Osteoblast (primary cell): ENCODE measurements around the gene CRYBB3. TPM values are rescaled to one million over a fixed set of nuclear protein-coding genes. Genes with fewer than 3 reads are reported as not detected.

Experiments
- DNase-seq: peaks from one replicate; pipeline ENCODE4 v3.0.0; 2011; ENCODE audit warnings: low spot score, mixed read lengths; ENCODE audit not compliant: insufficient read length; ENCODE audit errors: missing footprints
- H2AFZ ChIP-seq: 2 replicates; pipeline ENCODE4 v1.6.0; 2011; ENCODE audit warnings: mild to moderate bottlenecking, low read length
- H3K27ac ChIP-seq: 2 replicates; pipeline ENCODE4 v1.5.1; 2011; ENCODE audit warnings: mild to moderate bottlenecking, low read depth, low read length, moderate library complexity
- H3K27me3 ChIP-seq: 2 replicates; pipeline ENCODE4 v1.6.0; 2012; ENCODE audit warnings: mild to moderate bottlenecking, control low read depth, inconsistent platforms, low read length, moderate library complexity; ENCODE audit not compliant: insufficient read depth
- H3K36me3 ChIP-seq: 2 replicates; pipeline ENCODE4 v1.5.1; 2011; ENCODE audit warnings: mild to moderate bottlenecking, low read length, control low read depth, moderate library complexity; ENCODE audit not compliant: insufficient read depth
- H3K4me1 ChIP-seq: 2 replicates; pipeline ENCODE4 v1.5.1; 2011; ENCODE audit warnings: mild to moderate bottlenecking, low read length, control low read depth, moderate library complexity; ENCODE audit not compliant: insufficient read depth
- H3K4me2 ChIP-seq: 2 replicates; pipeline ENCODE4 v1.6.0; 2011; ENCODE audit warnings: mild to moderate bottlenecking, low read length; ENCODE audit not compliant: insufficient read depth
- H3K4me3 ChIP-seq: fragments of 200-600 bp; sonication (generic); 3 replicates; pipeline ENCODE4 v1.5.1; 2012; ENCODE audit warnings: mild to moderate bottlenecking, low read length, inconsistent platforms; ENCODE audit not compliant: insufficient read depth
- H3K79me2 ChIP-seq: 2 replicates; pipeline ENCODE4 v1.6.0; 2012; ENCODE audit warnings: mild to moderate bottlenecking, low read length, control low read depth, inconsistent platforms; ENCODE audit not compliant: insufficient read depth
- H3K9me3 ChIP-seq: 2 replicates; pipeline ENCODE4 v1.5.1; 2011; ENCODE audit warnings: low read depth, low read length, control low read depth
- H4K20me1 ChIP-seq: 2 replicates; pipeline ENCODE4 v1.6.0; 2012; ENCODE audit warnings: mild to moderate bottlenecking, low read length, control low read depth; ENCODE audit not compliant: insufficient read depth
- total RNA-seq: library from RNA; depleted of rRNA; stranded (reverse); fragments of >200 nt; gene quantifications from 2 replicates; pipeline ENCODE4 v1.2.3, GENCODE V29; 2012
- TF ChIP-seq, protein P1 (sequence below): IDR thresholded peaks from 2 replicates; pipeline ENCODE4 v1.5.1; 2011; ENCODE audit warnings: mild to moderate bottlenecking, low read depth, low read length, moderate library complexity; ENCODE audit errors: extremely low read depth

The CRYBB3 gene
- total RNA-seq, 1 donor, result not detected

DNA sequence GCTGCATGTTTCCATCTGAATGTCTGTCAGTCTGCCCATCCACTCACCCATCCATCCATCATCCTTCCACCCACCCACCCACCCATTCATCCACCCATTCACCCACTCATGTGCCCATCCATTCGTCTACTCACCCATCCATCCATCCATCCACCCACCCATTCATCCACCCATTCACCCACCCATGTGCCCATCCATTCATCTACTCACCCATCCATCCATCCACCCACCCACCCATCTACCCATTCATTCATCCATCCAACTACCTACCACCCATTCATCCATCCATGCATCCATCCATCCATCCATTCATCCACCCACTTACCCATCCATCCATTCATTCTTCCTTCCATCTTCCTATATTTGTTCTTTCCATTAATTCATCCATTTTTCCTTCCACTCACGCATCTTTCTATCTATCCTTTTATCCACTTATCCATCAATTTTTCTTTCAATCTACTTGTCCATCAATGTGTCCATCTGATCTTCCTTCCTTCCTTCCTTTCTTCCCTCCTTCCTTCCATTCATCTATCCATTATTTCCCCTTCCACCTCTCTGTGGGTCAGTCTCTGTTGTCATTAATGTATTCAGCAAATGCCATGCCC lies 8.0 kb downstream of the CRYBB3 start:
- no peak for DNase-seq
- no peak overlapping the region for H3K4me2 ChIP-seq
- no peaks in the 10 kb centered on the region for H3K4me1 ChIP-seq
- H4K20me1 ChIP-seq, result no peaks in the 10 kb centered on the region
- no peak overlapping the region for H3K27ac ChIP-seq
- H2AFZ ChIP-seq, result no peak overlapping the region
- no peak overlapping the region for H3K4me3 ChIP-seq
- no peaks in the 10 kb centered on the region for H3K79me2 ChIP-seq
- H3K27me3 ChIP-seq, result no peaks in the 10 kb centered on the region
- TF ChIP-seq, protein P1, sequence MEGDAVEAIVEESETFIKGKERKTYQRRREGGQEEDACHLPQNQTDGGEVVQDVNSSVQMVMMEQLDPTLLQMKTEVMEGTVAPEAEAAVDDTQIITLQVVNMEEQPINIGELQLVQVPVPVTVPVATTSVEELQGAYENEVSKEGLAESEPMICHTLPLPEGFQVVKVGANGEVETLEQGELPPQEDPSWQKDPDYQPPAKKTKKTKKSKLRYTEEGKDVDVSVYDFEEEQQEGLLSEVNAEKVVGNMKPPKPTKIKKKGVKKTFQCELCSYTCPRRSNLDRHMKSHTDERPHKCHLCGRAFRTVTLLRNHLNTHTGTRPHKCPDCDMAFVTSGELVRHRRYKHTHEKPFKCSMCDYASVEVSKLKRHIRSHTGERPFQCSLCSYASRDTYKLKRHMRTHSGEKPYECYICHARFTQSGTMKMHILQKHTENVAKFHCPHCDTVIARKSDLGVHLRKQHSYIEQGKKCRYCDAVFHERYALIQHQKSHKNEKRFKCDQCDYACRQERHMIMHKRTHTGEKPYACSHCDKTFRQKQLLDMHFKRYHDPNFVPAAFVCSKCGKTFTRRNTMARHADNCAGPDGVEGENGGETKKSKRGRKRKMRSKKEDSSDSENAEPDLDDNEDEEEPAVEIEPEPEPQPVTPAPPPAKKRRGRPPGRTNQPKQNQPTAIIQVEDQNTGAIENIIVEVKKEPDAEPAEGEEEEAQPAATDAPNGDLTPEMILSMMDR, result no peak
- H3K9me3 ChIP-seq, result no peaks in the 10 kb centered on the region
- no peaks in the 10 kb centered on the region for H3K36me3 ChIP-seq

DNA sequence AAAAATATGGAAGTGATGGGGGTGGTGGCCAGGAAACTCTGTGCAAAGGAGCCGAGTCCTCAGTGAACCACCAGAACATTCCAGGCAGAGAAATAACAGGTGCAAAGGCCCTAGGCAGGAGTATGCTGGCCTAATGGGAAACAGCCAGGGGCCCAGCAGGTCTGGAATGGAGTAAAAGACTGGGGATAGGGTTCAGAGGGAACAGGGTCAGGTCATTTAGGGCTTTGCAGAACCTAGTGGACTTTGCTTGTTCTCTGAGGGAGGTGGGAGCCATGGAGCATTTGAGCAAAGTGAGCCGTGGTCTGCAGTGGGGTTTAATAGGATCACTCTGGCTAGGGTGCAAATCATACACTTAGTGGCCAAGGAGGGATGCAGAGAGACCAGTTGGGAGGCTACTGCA lies 8.7 kb downstream of the CRYBB3 start:
- Histone ChIP-seq H3K4me3 (no peak overlapping the region), H2AFZ (no peak overlapping the region), H3K4me1 (no peaks in the 10 kb centered on the region), H3K36me3 (no peaks in the 10 kb centered on the region), H3K79me2 (no peaks in the 10 kb centered on the region), H3K27ac (no peak overlapping the region), H3K9me3 (no peaks in the 10 kb centered on the region), H3K27me3 (no peaks in the 10 kb centered on the region), H3K4me2 (no peak overlapping the region), H4K20me1 (no peaks in the 10 kb centered on the region)
- TF ChIP-seq, protein P1, result no peak
- DNase-seq, result no peak

- no peak for DNase-seq
- no peak overlapping the region for H3K27ac ChIP-seq
- no peaks in the 10 kb centered on the region for H3K79me2 ChIP-seq
- no peaks in the 10 kb centered on the region for H3K36me3 ChIP-seq
- no peak overlapping the region for H3K4me2 ChIP-seq
- H3K9me3 ChIP-seq, result no peaks in the 10 kb centered on the region
- no peaks in the 10 kb centered on the region for H4K20me1 ChIP-seq
- H3K27me3 ChIP-seq, result no peaks in the 10 kb centered on the region
- no peaks in the 10 kb centered on the region for H3K4me1 ChIP-seq
- TF ChIP-seq, protein P1, result no peak
- no peak overlapping the region for H3K4me3 ChIP-seq
- no peak overlapping the region for H2AFZ ChIP-seq
These were observed 9.3 kb downstream of the CRYBB3 start for GRCh38 chr22:25208743-25209505.

- DNase-seq, result no peak
- TF ChIP-seq, protein P1, result no peak
- no peak overlapping the region for H3K4me2 ChIP-seq
- no peaks in the 10 kb centered on the region for H3K9me3 ChIP-seq
- no peaks in the 10 kb centered on the region for H3K4me1 ChIP-seq
- no peaks in the 10 kb centered on the region for H4K20me1 ChIP-seq
- no peaks in the 10 kb centered on the region for H3K36me3 ChIP-seq
- H3K27ac ChIP-seq, result no peak overlapping the region
- H2AFZ ChIP-seq, result no peak overlapping the region
- no peaks in the 10 kb centered on the region for H3K27me3 ChIP-seq
- no peaks in the 10 kb centered on the region for H3K79me2 ChIP-seq
- no peak overlapping the region for H3K4me3 ChIP-seq
These were observed 11.1 kb downstream of the CRYBB3 start for GRCh38 chr22:25210793-25211192.
